Kidney epithelial cell (primary cell): ENCODE results near the gene MEGF6. TPM values are rescaled to one million over a fixed set of nuclear protein-coding genes. Genes with fewer than 3 reads are reported as not detected.
"Not testable (repeated sequence)": the region's sequence is repeated elsewhere in the genome, so short reads cannot be mapped to it uniquely, and the experiment has no call there.

Source experiments
- DNase-seq: peaks from one replicate; pipeline ENCODE4 v3.0.0-alpha.2; 2010; ENCODE audit warnings: low read depth
- H3K27me3 ChIP-seq: 2 replicates; pipeline ENCODE4 v1.6.0; 2011; ENCODE audit warnings: low read length; ENCODE audit not compliant: control insufficient read depth, insufficient read depth
- H3K36me3 ChIP-seq: 2 replicates; pipeline ENCODE4 v1.5.1; 2011; ENCODE audit warnings: low read length; ENCODE audit not compliant: control insufficient read depth, insufficient read depth
- H3K4me3 ChIP-seq: 2 replicates; pipeline ENCODE4 v1.5.1; 2011; ENCODE audit warnings: low read depth, mild to moderate bottlenecking, control low read depth, low read length
- CTCF ChIP-seq: IDR thresholded peaks from 2 replicates; pipeline ENCODE4 v1.5.1; 2011; ENCODE audit warnings: mild to moderate bottlenecking, moderate library complexity, low read length, control low read depth, inconsistent platforms; ENCODE audit not compliant: insufficient read depth, poor library complexity, severe bottlenecking
- total RNA-seq: library from RNA; depleted of rRNA; stranded (reverse); fragments of >200 nt; gene quantifications from 2 replicates; pipeline ENCODE4 v1.2.3, GENCODE V29; 2015

The MEGF6 gene
- total RNA-seq, 1 donor from 2014 or later = 13.1 TPM

GRCh38 chr1:3624200-3625136 is 13.2 kb upstream of the MEGF6 start, which contains the start of gene TPRG1L:
TSS of gene TPRG1L (plus strand) at chr1:3625015. CDS start at chr1:3625073, 58 bp downstream.
- Histone ChIP-seq H3K27me3 (no peaks in the 10 kb centered on the region), H3K4me3 (peak within 1 kb of the TSS; percentile 98), H3K36me3 (no peaks in the 10 kb centered on the region)
- no peak for TF ChIP-seq CTCF
- DNase-seq = peak; percentile 76

DNA sequence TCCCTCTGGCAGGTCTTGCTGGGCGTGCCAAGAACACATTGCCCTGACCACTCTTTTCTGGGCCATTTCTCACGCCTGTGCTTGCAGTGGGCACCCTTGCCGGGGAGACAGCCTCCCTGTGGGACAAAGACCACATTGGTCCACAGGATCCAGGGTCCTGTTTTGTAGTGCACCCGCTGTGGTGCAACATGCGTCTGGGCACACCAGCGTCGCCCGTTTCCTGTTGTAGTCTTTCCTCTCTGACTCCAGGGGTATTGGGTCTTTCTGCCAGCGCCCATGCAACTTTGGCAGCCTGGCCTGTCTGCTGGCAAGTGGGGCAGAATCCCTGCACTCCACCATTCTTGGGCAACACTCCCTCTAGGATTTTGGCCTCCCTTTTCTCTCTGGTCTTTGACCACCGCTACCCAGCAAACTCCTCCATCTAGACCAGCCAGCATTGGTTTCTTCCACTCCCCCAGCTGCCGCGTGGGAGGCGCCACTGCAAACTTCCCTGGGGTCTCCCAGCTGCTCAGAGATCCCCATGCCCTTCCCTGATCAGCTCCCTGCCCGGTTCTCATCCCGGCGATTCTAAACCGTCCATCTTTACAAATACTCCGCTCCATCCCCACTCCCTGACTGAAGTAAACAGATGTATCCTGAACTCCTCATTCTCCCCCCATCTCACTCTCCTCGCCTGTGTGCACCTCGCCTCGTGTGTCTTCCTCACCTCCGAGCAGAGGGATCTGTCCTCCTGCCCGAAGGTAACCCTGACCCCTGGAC is 12.3 kb upstream of the MEGF6 start:
- TF ChIP-seq CTCF = no peak
- Histone ChIP-seq H3K27me3 (no peaks in the 10 kb centered on the region), H3K36me3 (no peaks in the 10 kb centered on the region), H3K4me3 (peak overlapping the region; percentile 98)
- no peak for DNase-seq

GRCh38 chr1:3622102-3622501 is 10.8 kb upstream of the MEGF6 start:
- not testable (repeated sequence) for DNase-seq, H3K27me3 ChIP-seq, H3K4me3 ChIP-seq, H3K36me3 ChIP-seq

DNA sequence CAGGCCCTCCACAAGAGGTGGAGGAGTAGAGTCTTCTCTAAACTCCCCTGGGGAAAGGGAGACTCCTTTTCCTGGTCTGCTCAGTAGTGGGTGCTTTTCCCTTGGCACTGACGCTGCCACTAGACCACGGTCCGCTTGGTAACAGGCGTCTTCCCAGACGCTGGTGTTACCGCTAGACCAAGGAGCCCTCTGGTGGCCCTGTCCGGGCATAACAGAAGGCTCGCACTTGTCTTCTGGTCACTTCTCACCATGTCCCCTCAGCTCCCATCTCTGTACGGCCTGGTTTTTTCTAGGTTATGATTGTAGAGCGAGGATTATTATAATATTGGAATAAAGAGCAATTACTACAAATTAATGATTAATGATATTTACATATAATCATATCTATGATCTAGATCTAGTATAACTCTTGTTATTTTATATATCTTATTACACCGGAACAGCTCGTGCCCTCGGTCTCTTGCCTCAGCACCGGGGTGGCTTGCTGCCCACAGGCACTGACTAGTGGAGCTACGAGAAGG is 9.9 kb upstream of the MEGF6 start:
- H3K27me3 ChIP-seq, DNase-seq, H3K36me3 ChIP-seq, H3K4me3 ChIP-seq: not testable (repeated sequence)
- TF ChIP-seq CTCF = peak; percentile 62

DNA sequence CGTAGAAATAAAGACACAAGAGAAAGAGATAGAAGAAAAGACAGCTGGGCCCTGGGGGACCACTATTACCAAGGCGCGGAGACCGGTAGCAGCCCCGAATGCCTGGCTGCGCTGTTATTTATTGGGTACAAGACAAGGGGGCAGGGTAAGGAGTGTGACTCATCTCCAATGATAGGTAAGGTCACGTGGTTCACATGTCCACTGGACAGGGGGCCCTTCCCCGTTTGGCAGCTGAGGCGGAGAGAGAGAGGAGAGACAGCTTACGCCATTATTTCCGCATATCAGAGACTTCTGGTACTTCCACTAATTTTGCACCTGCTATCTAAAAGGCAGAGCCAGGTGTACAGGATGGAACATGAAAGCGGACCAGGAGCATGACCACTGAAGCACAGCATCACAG is 9.4 kb upstream of the MEGF6 start:
- TF ChIP-seq CTCF = no peak

GRCh38 chr1:3618881-3619671 is 7.8 kb upstream of the MEGF6 start:
- peak; percentile 75 for TF ChIP-seq CTCF
- H3K4me3 ChIP-seq = no peak overlapping the region
- DNase-seq = peak; percentile 39
- no peaks in the 10 kb centered on the region for H3K27me3 ChIP-seq
- H3K36me3 ChIP-seq = no peaks in the 10 kb centered on the region

More for the DNA sequence above, 9.4 kb upstream of the MEGF6 start:
- Histone ChIP-seq H3K36me3 (no peaks in the 10 kb centered on the region), H3K27me3 (no peaks in the 10 kb centered on the region), H3K4me3 (no peak overlapping the region)
- DNase-seq = no peak
